HepG2 (cell line): ENCODE results near the gene HYAL1. TPM values are rescaled to one million over a fixed set of nuclear protein-coding genes. Genes with fewer than 3 reads are reported as not detected.

ENCODE experiments used
- KMT2A ChIP-seq: sonication (generic); formaldehyde crosslinking; IDR thresholded peaks from 2 replicates; pipeline ENCODE4 v1.4.0; 2020; ENCODE audit warnings: missing genetic modification reagents
- MAZ ChIP-seq, 2 experiments: sonication (generic) in 1 of 2; formaldehyde crosslinking in 1 of 2; IDR thresholded peaks; 2 replicates each; pipeline versions ENCODE4 v1.5.0 to v1.6.1; 2012 to 2020; ENCODE audit warnings: low read depth in 2 of 2, mild to moderate bottlenecking in 2 of 2, borderline replicate concordance in 1 of 2, improper control_type of control experiment in 1 of 2, low read length in 1 of 2, missing genetic modification reagents in 1 of 2, moderate library complexity in 1 of 2
- MEIS2 ChIP-seq: sonication (generic); formaldehyde crosslinking; IDR thresholded peaks from 2 replicates; pipeline ENCODE4 v1.9.0; 2021; ENCODE audit warnings: mild to moderate bottlenecking, missing genetic modification reagents
- PHF8 ChIP-seq: sonication (generic); formaldehyde crosslinking; IDR thresholded peaks from 2 replicates; pipeline ENCODE4 v1.5.0; 2020; ENCODE audit warnings: missing genetic modification reagents
- RELA ChIP-seq: sonication (generic); formaldehyde crosslinking; IDR thresholded peaks from 2 replicates; pipeline ENCODE4 v1.4.0; 2020; ENCODE audit warnings: missing genetic modification reagents
- RFXAP ChIP-seq: sonication (generic); formaldehyde crosslinking; IDR thresholded peaks from 2 replicates; pipeline ENCODE4 v1.4.0; 2020; ENCODE audit warnings: missing genetic modification reagents, borderline replicate concordance
- ZKSCAN8 ChIP-seq: IDR thresholded peaks from 2 replicates; pipeline ENCODE4 v1.6.1; 2016; ENCODE audit warnings: borderline replicate concordance, missing genetic modification reagents, missing compliant biosample characterization
- ZNF138 ChIP-seq: sonication (generic); formaldehyde crosslinking; IDR thresholded peaks from 2 replicates; pipeline ENCODE4 v1.5.0; 2020; ENCODE audit warnings: mild to moderate bottlenecking, low read depth, missing genetic modification reagents
- ZNF232 ChIP-seq: sonication (generic); formaldehyde crosslinking; IDR thresholded peaks from 2 replicates; pipeline ENCODE4 v1.4.0; 2020; ENCODE audit warnings: missing genetic modification reagents, borderline replicate concordance
- ZNF891 ChIP-seq: sonication (generic); formaldehyde crosslinking; IDR thresholded peaks from 2 replicates; pipeline ENCODE4 v1.5.0; 2020; ENCODE audit warnings: mild to moderate bottlenecking, missing genetic modification reagents
- ZSCAN22 ChIP-seq: sonication (generic); formaldehyde crosslinking; IDR thresholded peaks from 2 replicates; pipeline ENCODE4 v1.4.0; 2020; ENCODE audit warnings: mild to moderate bottlenecking, missing genetic modification reagents
- polyA plus RNA-seq, 8 experiments: library from polyadenylated mRNA; depleted of rRNA in 3 of 8; stranded (reverse) in 7 of 8; unstranded in 1 of 8; fragments of >200 nt; fragmentation: Illumina TruSeq in 4 of 8; extraction: Trizol in 4 of 8; gene quantifications; 2 replicates each; pipeline versions ENCODE4 v1.2.1 to v1.2.3, GENCODE V29; 2011 to 2016; ENCODE audit warnings: low read depth in 4 of 8, missing spikeins in 1 of 8, mixed read lengths in 1 of 8; ENCODE audit not compliant: insufficient read depth in 1 of 8
- total RNA-seq, 5 experiments: library from RNA; depleted of rRNA; stranded (reverse); fragments of >200 nt; fragmentation: Illumina TruSeq; extraction: Trizol; gene quantifications; 2 replicates each; pipeline ENCODE4 v1.2.3, GENCODE V29; 2016; ENCODE audit warnings: low read depth in 1 of 5
- TF ChIP-seq, protein P1 (sequence below): sonication (generic); formaldehyde crosslinking; IDR thresholded peaks from 2 replicates; pipeline ENCODE4 v1.5.0; 2020; ENCODE audit warnings: mild to moderate bottlenecking, missing genetic modification reagents, borderline replicate concordance
- TF ChIP-seq, protein P2 (sequence below): sonication (generic); formaldehyde crosslinking; IDR thresholded peaks from 2 replicates; pipeline ENCODE4 v1.5.1; 2020; ENCODE audit warnings: missing genetic modification reagents, mild to moderate bottlenecking, borderline replicate concordance
- TF ChIP-seq, protein P3 (sequence below): sonication (generic); formaldehyde crosslinking; IDR thresholded peaks from 2 replicates; pipeline ENCODE4 v1.5.1; 2020; ENCODE audit warnings: mild to moderate bottlenecking, missing genetic modification reagents, moderate library complexity
- TF ChIP-seq, protein P4 (sequence below): sonication (generic); formaldehyde crosslinking; IDR thresholded peaks from 2 replicates; pipeline ENCODE4 v1.8.0; 2022; ENCODE audit warnings: missing genetic modification reagents, low read depth, mild to moderate bottlenecking, borderline replicate concordance
- TF ChIP-seq, protein P5 (sequence below): sonication (generic); formaldehyde crosslinking; IDR thresholded peaks from 2 replicates; pipeline ENCODE4 v1.4.0; 2020; ENCODE audit warnings: missing genetic modification reagents

Gene HYAL1
- total and polyA plus RNA-seq, 2 of the 13 experiments (the other 11 are each of a cell fraction or from before 2014, with no cell fraction given), result 76.5 to 193 TPM

DNA sequence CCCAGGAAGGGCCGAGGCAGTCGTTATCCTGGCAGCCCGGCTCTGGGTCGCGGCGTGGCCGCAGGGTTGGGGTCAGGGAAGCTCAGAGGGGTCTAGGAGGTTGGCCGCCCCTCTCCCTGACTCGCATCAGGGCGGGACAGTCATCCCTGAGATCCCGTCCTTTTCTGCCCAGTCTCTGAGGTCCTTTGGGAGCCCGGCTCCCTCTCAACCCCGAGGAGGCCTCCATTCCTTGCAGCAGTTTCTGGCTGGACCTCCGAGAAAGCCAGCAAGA, 18.7 kb upstream of the HYAL1 start (continued):
- TF ChIP-seq, protein P1, sequence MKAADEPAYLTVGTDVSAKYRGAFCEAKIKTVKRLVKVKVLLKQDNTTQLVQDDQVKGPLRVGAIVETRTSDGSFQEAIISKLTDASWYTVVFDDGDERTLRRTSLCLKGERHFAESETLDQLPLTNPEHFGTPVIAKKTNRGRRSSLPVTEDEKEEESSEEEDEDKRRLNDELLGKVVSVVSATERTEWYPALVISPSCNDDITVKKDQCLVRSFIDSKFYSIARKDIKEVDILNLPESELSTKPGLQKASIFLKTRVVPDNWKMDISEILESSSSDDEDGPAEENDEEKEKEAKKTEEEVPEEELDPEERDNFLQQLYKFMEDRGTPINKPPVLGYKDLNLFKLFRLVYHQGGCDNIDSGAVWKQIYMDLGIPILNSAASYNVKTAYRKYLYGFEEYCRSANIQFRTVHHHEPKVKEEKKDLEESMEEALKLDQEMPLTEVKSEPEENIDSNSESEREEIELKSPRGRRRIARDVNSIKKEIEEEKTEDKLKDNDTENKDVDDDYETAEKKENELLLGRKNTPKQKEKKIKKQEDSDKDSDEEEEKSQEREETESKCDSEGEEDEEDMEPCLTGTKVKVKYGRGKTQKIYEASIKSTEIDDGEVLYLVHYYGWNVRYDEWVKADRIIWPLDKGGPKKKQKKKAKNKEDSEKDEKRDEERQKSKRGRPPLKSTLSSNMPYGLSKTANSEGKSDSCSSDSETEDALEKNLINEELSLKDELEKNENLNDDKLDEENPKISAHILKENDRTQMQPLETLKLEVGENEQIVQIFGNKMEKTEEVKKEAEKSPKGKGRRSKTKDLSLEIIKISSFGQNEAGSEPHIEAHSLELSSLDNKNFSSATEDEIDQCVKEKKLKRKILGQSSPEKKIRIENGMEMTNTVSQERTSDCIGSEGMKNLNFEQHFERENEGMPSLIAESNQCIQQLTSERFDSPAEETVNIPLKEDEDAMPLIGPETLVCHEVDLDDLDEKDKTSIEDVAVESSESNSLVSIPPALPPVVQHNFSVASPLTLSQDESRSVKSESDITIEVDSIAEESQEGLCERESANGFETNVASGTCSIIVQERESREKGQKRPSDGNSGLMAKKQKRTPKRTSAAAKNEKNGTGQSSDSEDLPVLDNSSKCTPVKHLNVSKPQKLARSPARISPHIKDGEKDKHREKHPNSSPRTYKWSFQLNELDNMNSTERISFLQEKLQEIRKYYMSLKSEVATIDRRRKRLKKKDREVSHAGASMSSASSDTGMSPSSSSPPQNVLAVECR (CRISPR knock-in tag), result no peak
- TF ChIP-seq MAZ (IDR thresholded peaks at IDR 0.05; ENCODE audit: borderline replicate concordance, low read depth, low read length), result no peak
- TF ChIP-seq MAZ (CRISPR knock-in tag; IDR thresholded peaks at IDR 0.05; ENCODE audit: low read depth), result peak; percentile 48
- TF ChIP-seq ZNF232 (CRISPR knock-in tag), result no peak
- TF ChIP-seq MEIS2 (CRISPR knock-in tag), result 0 out of 2 replicates have a peak, but pooled peaks have one; percentile 17
- 0 out of 2 replicates have a peak, but pooled peaks have one; percentile 3 for TF ChIP-seq KMT2A (CRISPR knock-in tag)
- peak; percentile 44; the same call in 1 of the 2 replicates for TF ChIP-seq ZKSCAN8
- no peak for TF ChIP-seq RELA (CRISPR knock-in tag)
- peak; percentile 20; the same call in 1 of the 2 replicates for TF ChIP-seq PHF8 (CRISPR knock-in tag)
- TF ChIP-seq ZNF138 (CRISPR knock-in tag), result peak; percentile 33; the same call in 1 of the 2 replicates
- TF ChIP-seq, protein P2, sequence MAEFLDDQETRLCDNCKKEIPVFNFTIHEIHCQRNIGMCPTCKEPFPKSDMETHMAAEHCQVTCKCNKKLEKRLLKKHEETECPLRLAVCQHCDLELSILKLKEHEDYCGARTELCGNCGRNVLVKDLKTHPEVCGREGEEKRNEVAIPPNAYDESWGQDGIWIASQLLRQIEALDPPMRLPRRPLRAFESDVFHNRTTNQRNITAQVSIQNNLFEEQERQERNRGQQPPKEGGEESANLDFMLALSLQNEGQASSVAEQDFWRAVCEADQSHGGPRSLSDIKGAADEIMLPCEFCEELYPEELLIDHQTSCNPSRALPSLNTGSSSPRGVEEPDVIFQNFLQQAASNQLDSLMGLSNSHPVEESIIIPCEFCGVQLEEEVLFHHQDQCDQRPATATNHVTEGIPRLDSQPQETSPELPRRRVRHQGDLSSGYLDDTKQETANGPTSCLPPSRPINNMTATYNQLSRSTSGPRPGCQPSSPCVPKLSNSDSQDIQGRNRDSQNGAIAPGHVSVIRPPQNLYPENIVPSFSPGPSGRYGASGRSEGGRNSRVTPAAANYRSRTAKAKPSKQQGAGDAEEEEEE (CRISPR knock-in tag), result 0 out of 2 replicates have a peak, but pooled peaks have one; percentile 15
- TF ChIP-seq, protein P3, sequence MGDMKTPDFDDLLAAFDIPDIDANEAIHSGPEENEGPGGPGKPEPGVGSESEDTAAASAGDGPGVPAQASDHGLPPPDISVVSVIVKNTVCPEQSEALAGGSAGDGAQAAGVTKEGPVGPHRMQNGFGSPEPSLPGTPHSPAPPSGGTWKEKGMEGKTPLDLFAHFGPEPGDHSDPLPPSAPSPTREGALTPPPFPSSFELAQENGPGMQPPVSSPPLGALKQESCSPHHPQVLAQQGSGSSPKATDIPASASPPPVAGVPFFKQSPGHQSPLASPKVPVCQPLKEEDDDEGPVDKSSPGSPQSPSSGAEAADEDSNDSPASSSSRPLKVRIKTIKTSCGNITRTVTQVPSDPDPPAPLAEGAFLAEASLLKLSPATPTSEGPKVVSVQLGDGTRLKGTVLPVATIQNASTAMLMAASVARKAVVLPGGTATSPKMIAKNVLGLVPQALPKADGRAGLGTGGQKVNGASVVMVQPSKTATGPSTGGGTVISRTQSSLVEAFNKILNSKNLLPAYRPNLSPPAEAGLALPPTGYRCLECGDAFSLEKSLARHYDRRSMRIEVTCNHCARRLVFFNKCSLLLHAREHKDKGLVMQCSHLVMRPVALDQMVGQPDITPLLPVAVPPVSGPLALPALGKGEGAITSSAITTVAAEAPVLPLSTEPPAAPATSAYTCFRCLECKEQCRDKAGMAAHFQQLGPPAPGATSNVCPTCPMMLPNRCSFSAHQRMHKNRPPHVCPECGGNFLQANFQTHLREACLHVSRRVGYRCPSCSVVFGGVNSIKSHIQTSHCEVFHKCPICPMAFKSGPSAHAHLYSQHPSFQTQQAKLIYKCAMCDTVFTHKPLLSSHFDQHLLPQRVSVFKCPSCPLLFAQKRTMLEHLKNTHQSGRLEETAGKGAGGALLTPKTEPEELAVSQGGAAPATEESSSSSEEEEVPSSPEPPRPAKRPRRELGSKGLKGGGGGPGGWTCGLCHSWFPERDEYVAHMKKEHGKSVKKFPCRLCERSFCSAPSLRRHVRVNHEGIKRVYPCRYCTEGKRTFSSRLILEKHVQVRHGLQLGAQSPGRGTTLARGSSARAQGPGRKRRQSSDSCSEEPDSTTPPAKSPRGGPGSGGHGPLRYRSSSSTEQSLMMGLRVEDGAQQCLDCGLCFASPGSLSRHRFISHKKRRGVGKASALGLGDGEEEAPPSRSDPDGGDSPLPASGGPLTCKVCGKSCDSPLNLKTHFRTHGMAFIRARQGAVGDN (CRISPR knock-in tag), result 0 out of 2 replicates have a peak, but pooled peaks have one; percentile 41
- TF ChIP-seq RFXAP (CRISPR knock-in tag), result peak; percentile 31; the same call in 1 of the 2 replicates
- TF ChIP-seq, protein P4, sequence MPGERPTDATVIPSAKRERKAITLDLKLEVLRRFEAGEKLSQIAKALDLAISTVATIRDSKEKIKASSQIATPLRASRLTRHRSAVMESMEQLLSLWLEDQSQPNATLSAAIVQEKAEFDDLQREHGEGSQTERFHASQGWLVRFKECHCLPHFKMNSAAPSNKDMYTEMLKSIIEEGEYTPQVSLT, result no peak
- 0 out of 2 replicates have a peak, but pooled peaks have one; percentile 6 for TF ChIP-seq ZNF891
- peak; percentile 90 for TF ChIP-seq ZSCAN22 (CRISPR knock-in tag)
- TF ChIP-seq, protein P5, sequence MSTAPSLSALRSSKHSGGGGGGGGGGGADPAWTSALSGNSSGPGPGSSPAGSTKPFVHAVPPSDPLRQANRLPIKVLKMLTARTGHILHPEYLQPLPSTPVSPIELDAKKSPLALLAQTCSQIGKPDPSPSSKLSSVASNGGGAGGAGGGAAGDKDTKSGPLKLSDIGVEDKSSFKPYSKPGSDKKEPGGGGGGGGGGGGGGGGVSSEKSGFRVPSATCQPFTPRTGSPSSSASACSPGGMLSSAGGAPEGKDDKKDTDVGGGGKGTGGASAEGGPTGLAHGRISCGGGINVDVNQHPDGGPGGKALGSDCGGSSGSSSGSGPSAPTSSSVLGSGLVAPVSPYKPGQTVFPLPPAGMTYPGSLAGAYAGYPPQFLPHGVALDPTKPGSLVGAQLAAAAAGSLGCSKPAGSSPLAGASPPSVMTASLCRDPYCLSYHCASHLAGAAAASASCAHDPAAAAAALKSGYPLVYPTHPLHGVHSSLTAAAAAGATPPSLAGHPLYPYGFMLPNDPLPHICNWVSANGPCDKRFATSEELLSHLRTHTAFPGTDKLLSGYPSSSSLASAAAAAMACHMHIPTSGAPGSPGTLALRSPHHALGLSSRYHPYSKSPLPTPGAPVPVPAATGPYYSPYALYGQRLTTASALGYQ (CRISPR knock-in tag), result 0 out of 2 replicates have a peak, but pooled peaks have one; percentile 41
